ENCODE data around the gene CTSD.

The CTSD gene

DNA sequence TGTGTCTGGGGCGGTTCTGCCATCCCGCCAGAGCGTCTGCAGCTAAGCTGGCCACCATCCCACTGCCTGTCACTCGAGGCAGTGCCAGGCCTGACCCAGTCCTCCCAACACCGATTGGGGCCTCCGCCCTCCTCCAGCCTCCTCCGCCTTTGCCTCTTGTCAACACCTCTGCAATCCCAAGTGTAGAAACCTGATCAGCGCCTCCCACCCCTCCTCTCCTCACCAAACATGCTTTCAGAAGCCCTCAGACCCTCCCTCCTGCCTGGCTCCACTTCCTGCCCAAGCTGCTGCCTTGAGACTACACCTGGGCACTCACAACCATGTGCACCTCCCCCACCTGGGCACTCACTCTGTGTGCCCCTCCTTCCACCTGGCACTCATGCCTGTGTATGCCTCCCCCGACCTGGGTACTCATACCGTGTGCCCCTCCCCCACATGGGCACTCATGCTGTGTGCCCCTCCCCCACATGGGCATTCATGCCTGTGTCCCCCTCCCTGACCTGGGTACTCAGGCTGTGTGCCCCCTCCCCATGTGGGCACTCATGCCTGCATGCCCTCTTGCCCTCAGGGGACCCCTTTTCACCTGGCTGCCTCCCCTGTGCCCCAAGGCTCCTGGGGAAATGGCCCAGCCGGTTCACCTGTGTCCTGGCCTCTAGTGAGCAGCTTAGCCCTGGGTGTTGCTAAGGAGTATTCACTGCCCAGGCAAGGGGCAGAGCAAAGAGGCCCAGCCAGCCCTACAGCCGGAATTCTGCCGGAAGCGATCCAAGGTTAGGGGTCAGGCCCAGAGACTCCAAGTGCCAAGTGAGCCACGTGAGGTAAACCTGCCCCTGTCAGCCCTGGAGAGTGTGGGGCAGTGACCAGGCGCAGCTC lies 7.8 kb downstream of the CTSD start:
- DNase-seq (ENCODE audit: low spot score): peak; percentile 29

DNA sequence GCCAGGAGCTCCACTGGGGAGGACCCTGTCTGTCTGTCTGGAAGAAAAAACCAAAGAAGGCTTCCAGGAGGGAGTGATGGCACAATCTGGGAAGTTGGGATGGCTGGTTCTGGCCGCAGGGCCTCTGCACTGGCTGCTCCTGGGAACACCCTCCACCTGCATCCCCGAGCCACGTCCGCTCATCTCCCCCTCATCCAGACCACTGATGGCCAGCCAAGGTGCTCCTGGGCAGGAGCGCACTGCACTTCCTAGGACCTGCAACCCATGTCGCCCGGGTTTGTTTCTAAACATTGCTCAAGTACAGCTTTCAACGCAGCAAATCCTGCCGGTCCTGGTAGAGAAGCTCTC lies 8.4 kb downstream of the CTSD start:
- no peak for DNase-seq (ENCODE audit: low spot score)

DNA sequence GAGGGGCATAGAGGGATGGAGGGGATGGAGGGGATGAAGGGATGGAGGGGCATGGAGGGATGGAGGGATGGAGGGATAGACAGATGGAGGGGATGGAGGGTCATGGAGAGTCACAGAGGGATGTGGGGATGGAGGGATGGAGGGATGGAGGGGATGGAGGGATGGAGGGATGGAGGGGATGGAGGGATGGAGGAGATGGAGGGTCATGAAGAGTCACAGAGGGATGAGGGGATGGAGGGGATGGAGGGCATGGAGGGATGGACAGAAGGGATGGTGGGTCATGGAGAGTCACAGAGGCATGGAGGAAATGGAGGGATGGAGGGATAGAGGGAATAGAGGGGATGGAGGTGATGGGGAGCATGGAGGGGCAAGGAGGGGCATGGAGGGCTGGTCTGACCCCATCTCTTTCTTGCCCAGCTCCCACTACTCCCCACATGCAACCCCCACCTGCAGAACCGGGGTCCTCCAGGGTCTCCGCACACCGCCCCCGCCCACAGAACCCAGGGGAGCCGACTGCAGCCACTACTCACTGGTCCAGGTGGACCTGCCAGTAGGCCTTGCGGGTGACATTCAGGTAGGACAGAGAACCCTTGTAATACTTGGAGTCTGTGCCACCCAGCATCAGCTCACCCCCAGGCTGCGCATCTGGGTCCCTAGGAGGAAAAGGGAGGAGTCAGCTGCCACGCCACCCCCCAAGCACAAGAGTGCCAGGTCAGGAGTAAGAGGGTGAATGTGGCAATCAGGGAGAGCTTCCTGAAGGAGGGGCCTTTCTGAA lies 9.2 kb downstream of the CTSD start:
- DNase-seq (ENCODE audit: low spot score): no peak

DNA sequence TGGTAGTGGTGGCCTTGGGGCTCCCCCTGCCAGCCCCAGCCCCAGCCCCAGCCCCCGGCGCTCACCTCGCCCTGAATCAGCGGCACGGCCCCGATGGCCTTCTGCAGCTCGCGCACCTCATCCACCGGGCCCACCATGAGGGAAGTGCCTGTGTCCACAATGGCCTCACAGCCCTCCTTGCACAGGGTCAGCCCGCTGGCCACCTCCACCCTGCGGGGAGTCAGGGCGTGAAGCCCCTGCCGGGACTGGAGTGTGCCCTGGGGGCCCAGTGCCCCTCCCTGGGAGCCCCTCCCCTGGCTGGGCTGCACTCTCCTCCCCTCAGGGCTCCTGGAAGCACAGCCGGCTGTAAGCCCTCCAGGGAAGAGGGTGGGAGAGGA lies 9.8 kb downstream of the CTSD start:
- no peak for DNase-seq (ENCODE audit: low spot score)

- no peak for DNase-seq (ENCODE audit: low spot score)
Measured at GRCh38 chr11:1753229-1753928, 10.3 kb downstream of the CTSD start.

GRCh38 chr11:1752907-1753228 lies 10.9 kb downstream of the CTSD start:
- no peak for DNase-seq (ENCODE audit: low spot score)

DNA sequence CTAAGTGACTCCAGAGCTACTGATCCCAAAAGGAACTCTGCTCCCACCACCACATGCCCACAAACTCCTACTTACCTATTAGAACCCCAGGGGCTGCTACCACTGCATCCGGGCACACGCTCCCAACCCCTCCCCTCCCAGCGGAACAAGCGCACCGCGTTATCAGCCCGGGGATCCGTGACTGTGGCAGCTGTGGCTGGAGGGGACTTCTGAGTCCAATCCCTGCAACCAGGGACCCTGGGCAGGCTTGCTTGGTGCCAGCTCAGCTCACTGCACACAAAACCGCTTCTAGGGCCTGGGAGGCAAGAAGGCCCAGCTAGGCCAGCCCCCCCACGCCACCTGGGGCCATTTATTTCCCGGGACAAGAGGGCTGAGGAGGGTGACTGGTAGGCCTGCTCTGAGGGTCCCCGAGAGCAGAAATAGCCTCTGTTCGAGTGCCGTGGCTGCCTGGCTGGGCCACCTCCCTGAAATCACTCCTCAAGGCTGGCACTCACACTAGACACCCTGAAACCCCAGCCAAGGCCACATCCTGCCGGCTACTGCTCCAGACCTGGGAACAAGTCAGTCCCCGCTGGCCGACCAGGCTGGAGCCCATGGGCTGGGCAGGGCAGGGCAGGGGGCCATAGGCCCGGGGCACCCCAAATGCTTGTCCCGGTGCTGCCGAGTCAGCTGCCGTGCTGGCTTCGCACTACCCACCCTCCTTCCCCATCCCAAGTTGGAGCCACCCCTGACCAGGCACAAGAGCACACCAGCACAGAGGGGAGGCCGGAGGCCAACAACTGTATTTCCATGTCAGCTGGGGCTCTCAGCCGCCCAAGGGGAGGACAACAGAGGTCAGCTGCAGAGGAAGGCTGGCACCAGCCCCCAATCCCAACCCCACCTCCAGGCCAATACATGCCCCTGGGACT lies 11.5 kb downstream of the CTSD start:
- DNase-seq (ENCODE audit: low spot score): no peak

DNA sequence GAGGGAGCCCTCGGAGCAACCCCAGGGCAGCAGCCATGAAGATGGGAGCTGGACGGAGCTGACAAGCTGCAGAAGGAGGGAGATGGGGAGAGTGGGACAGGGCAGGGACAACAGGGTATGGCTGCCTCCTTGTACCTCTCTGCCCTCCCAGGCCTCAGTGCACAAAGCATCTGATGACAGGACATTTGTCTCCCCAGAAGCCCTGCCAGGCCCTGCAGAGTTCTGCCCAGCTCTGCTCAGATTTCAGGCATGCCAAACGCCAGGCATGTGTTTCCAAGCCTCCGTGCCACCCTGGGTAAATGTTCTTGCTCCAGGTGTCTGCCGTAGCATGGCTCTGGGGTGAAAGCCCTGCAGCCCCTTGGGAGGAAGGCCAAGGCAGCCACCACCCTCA lies 12.2 kb downstream of the CTSD start:
- no peak for DNase-seq (ENCODE audit: low spot score)

DNA sequence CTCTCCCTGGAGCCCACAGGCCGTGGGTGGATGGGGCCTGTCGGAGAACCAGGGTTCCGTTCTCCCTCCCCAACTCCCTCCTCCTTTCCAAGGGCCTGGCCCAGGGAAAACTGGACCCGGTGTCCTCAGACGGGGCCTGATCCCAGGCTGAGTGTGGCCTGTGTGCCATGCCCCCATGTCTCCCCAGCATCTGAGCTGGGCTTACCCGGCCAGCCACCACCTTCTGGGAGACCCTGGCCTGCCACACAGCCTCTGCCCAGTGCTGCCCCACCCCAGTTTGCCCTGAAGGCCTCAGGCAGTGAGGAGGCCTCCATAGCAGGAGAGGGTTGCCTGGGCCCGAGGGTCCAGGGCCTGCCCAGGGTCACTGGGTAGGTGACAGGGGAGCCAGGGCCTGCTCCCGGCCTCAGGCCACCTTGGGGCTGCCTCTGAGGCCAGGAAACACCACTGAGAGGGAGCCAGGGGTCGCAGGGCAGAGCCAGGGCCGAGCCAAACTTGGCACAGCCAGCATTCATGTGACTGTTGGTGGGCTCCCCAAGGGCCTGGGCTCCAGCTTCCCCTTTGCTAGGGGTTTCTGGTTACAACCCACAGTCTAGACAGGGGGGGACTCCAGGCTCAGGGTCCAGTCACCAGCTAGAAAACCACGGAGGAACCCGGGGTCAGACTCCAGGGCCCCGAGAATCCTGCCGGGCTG lies 12.7 kb downstream of the CTSD start:
- DNase-seq (ENCODE audit: low spot score): no peak

GRCh38 chr11:1750481-1750839 lies 13.3 kb downstream of the CTSD start, which contains the start of gene IFITM10:
TSS of gene IFITM10 (minus strand) at chr11:1750595. CDS start at chr11:1750442, 153 bp downstream.
- no peak for DNase-seq (ENCODE audit: low spot score)

DNA sequence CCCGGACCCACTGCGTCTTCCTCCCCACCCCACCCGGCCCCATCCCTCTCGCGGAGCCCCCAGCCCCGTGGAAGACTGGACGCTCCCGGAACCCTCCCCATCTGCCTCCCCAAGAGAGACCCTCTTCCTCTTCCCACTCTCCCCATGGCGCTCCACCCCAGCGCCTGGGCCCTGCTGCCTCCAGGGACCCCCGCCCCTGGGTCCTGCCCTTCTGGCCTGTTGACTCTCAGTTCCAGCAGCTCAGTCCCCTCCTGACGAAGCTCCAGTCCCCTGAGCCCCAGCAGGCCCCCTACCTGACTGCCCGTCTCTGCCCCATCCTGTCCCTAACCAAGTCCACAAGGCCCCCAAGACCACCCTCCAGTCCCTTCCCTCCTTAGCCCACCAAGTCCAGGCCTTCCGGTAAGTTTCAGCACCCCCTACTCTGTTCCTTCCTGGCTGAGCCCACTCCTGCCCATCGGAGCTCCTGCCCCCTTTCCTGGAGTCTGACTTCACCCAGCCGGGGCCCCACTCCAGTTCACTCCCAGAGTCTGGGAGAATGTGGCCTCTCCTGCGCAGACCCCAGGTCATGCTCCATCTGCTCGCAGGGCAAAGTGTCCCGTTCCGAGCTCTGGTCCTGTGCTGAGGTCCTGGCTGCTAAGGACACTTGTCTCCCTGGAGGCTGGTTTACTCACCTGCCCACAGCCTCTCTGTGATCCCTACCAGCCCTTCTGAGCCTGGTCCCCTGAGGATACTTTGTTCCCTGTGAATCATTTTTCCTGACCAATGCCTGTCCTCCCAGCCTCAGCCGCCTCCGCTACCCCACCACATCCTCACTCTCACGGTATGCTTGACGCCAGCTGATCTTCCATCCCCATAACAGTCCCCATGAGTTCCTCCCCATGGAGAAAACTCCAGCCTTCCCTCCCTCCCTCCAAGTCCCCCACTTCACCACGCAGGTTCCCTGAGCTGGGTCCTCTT lies 14.1 kb downstream of the CTSD start:
- DNase-seq (ENCODE audit: low spot score): no peak

DNA sequence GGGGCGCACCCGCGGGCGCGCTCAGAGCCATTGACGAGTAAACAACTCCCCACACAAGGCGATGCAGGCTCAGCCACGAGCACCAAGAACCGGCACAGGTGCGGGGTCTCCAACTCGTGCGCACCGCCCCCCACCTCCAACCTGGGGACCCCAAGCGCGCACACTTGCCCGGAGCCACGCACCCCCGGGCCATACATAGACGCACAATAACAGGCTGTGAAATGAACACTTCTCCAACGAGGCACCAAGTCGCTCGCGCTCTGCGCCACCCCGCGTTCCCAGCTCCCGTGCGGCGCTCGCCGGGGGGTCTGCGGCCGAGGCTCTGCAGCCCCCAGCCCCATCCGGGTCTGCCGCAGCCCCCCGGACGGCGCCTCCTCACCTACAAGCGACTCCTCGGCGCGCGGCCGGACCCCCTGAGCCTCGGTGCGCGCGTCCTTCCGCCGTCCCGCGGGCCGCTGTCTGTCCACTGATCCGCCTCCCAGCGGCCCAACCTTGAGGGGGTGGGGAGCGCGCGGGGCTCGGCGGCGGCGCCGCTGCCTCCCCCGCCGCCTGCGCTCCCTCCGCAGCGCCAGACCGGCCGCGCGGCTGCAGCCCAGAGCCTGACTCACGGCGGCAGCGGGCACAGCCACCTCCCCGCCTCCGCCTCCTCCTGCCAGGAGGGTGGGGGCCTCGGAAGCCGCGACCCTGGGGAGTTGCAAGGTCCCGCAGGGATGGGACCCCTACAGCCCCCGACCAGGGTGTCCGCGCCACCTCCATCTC lies 14.9 kb downstream of the CTSD start:
- no peak for DNase-seq (ENCODE audit: low spot score)

- no peak for DNase-seq (ENCODE audit: low spot score)
Measured at GRCh38 chr11:1747753-1748635, 15.7 kb downstream of the CTSD start.

GRCh38 chr11:1746956-1747752 lies 16.6 kb downstream of the CTSD start:
- no peak for DNase-seq (ENCODE audit: low spot score)

- DNase-seq (ENCODE audit: low spot score): no peak
Measured at GRCh38 chr11:1746511-1746931, 17.2 kb downstream of the CTSD start.

DNA sequence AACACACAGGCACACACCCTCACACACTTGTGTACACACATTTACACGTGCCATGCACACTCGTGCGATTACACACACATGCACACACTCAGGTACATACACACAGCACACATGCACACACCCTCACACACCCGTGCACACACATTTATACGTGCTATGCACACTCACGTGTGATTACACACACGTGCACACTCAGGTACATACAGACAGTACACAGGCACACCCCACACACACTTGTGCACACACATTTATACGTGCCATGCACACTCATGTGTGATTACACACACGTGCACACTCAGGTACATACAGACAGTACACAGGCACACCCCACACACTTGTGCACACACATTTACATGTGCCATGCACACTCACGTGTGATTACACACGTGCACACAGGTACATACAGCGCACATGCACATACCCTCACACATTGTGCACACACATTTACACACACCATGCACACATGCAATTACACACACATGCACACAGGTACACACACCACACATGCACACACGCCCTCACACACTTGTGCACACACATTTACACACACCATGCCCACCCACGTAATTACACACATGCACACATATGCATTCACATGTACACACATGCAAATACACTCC lies 17.9 kb downstream of the CTSD start:
- DNase-seq (ENCODE audit: low spot score): no peak
